HG02678 (cell line): ENCODE results near the gene SART3.
"Not testable (repeated sequence)": the region's sequence is repeated elsewhere in the genome, so short reads cannot be mapped to it uniquely, and the experiment has no call there.

Experiments used
- ATAC-seq: cut with Tn5 transposase; IDR thresholded peaks from one replicate; pipeline ENCODE4 v1.9.1; 2021; ENCODE audit warnings: mild to moderate bottlenecking, moderate library complexity; ENCODE audit not compliant: unreplicated experiment

The SART3 gene

GRCh38 chr12:108565146-108565545 is 4.2 kb upstream of the SART3 start:
- no peak for ATAC-seq

GRCh38 chr12:108564724-108565123 is 3.8 kb upstream of the SART3 start:
- ATAC-seq: no peak

GRCh38 chr12:108563804-108564151 is 2.8 kb upstream of the SART3 start:
- no peak for ATAC-seq

GRCh38 chr12:108563136-108563803 is 2.3 kb upstream of the SART3 start:
- ATAC-seq: peak; percentile 42

GRCh38 chr12:108562348-108563135 is 1.6 kb upstream of the SART3 start, which contains the start of gene ISCU:
Gene ISCU, plus strand, starts transcription at chr12:108562596. Its CDS starts 27 bp downstream, at chr12:108562623.
- peak; percentile 59 for ATAC-seq

GRCh38 chr12:108561852-108562347 is 927 bp upstream of the SART3 start:
- peak; percentile 2 for ATAC-seq

- no peak for ATAC-seq
These were observed 652 bp downstream of the SART3 start for GRCh38 chr12:108560321-108560721.

- no peak for ATAC-seq
These were observed 1.2 kb downstream of the SART3 start for GRCh38 chr12:108559748-108560147.

GRCh38 chr12:108559007-108559655 is 1.8 kb downstream of the SART3 start:
- no peak for ATAC-seq

GRCh38 chr12:108555383-108555782 is 5.6 kb downstream of the SART3 start:
- not testable (repeated sequence) for ATAC-seq

- no peak for ATAC-seq
These were observed 7.2 kb downstream of the SART3 start for GRCh38 chr12:108553799-108554198.

GRCh38 chr12:108551535-108551934 is 9.4 kb downstream of the SART3 start:
- no peak for ATAC-seq

GRCh38 chr12:108548954-108549521 is 11.9 kb downstream of the SART3 start:
- ATAC-seq: no peak

GRCh38 chr12:108547686-108548085 is 13.3 kb downstream of the SART3 start:
- no peak for ATAC-seq

- no peak for ATAC-seq
These were observed 17.3 kb downstream of the SART3 start for GRCh38 chr12:108543652-108544051.

GRCh38 chr12:108542320-108542719 is 18.7 kb downstream of the SART3 start:
- no peak for ATAC-seq

GRCh38 chr12:108538616-108539195 is 22.3 kb downstream of the SART3 start:
- ATAC-seq: no peak

- no peak for ATAC-seq
These were observed 22.8 kb downstream of the SART3 start for GRCh38 chr12:108538146-108538545.

- no peak for ATAC-seq
These were observed 28.8 kb downstream of the SART3 start for GRCh38 chr12:108531929-108532848.

- ATAC-seq: no peak
These were observed 30.8 kb downstream of the SART3 start for GRCh38 chr12:108530161-108530560.
